ENCODE measurements around the gene MRTO4.

DNA sequence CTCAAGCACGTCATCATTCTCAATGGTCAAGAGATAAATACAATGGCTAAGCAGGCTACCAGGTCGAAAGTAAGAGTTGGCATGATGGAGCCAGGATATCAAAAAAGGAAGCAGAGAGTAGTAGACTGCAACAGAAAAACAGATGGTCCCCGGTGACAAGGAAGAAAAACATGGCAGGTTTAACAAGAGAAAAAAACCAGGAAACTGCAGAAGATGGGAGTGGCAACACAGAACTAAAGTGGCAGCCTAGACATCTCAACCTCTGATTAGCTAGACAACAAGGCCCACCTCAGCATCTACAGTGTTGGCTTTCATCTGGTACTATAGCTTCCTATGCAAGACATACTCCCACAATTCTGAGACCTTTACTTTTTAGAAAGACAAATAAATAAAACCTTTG is 44.7 kb upstream of the MRTO4 start:
- TF ChIP-seq, protein P1, sequence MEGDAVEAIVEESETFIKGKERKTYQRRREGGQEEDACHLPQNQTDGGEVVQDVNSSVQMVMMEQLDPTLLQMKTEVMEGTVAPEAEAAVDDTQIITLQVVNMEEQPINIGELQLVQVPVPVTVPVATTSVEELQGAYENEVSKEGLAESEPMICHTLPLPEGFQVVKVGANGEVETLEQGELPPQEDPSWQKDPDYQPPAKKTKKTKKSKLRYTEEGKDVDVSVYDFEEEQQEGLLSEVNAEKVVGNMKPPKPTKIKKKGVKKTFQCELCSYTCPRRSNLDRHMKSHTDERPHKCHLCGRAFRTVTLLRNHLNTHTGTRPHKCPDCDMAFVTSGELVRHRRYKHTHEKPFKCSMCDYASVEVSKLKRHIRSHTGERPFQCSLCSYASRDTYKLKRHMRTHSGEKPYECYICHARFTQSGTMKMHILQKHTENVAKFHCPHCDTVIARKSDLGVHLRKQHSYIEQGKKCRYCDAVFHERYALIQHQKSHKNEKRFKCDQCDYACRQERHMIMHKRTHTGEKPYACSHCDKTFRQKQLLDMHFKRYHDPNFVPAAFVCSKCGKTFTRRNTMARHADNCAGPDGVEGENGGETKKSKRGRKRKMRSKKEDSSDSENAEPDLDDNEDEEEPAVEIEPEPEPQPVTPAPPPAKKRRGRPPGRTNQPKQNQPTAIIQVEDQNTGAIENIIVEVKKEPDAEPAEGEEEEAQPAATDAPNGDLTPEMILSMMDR (CRISPR knock-in tag; IDR thresholded peaks at IDR 0.05) = no peak
- TF ChIP-seq ZNF776 (CRISPR knock-in tag; IDR thresholded peaks at IDR 0.05) (no peak), CBFB (CRISPR knock-in tag; IDR thresholded peaks at IDR 0.05) (no peak), USF2 (IDR thresholded peaks at IDR 0.05; ENCODE audit: low read depth, low read length) (no peak), USF2 (CRISPR knock-in tag; IDR thresholded peaks at IDR 0.05; ENCODE audit: borderline replicate concordance) (no peak), TARDBP (CRISPR knock-in tag; IDR thresholded peaks at IDR 0.05) (no peak), TAF1 (CRISPR knock-in tag; IDR thresholded peaks at IDR 0.05) (no peak), FIP1L1 (IDR thresholded peaks at IDR 0.05; ENCODE audit: borderline replicate concordance, insufficient read depth, low read depth, low read length) (no peak), NFE2L1 (CRISPR knock-in tag; IDR thresholded peaks at IDR 0.05; ENCODE audit: borderline replicate concordance) (no peak), GTF3A (CRISPR knock-in tag; conservative IDR thresholded peaks at IDR 0.05) (no peak)
- TF ChIP-seq, protein P2, sequence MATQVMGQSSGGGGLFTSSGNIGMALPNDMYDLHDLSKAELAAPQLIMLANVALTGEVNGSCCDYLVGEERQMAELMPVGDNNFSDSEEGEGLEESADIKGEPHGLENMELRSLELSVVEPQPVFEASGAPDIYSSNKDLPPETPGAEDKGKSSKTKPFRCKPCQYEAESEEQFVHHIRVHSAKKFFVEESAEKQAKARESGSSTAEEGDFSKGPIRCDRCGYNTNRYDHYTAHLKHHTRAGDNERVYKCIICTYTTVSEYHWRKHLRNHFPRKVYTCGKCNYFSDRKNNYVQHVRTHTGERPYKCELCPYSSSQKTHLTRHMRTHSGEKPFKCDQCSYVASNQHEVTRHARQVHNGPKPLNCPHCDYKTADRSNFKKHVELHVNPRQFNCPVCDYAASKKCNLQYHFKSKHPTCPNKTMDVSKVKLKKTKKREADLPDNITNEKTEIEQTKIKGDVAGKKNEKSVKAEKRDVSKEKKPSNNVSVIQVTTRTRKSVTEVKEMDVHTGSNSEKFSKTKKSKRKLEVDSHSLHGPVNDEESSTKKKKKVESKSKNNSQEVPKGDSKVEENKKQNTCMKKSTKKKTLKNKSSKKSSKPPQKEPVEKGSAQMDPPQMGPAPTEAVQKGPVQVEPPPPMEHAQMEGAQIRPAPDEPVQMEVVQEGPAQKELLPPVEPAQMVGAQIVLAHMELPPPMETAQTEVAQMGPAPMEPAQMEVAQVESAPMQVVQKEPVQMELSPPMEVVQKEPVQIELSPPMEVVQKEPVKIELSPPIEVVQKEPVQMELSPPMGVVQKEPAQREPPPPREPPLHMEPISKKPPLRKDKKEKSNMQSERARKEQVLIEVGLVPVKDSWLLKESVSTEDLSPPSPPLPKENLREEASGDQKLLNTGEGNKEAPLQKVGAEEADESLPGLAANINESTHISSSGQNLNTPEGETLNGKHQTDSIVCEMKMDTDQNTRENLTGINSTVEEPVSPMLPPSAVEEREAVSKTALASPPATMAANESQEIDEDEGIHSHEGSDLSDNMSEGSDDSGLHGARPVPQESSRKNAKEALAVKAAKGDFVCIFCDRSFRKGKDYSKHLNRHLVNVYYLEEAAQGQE (IDR thresholded peaks at IDR 0.05; ENCODE audit: borderline replicate concordance in 1 of 2, low read depth in 1 of 2, low read length in 2 of 2) = no peak
